Measurements from ENCODE around the gene RP9. TPM values are rescaled to one million over a fixed set of nuclear protein-coding genes. Genes with fewer than 3 reads are reported as not detected.

RP9 gene
- total RNA-seq, 1 donor from 2014 or later, result 21.2 TPM

GRCh38 chr7:33130184-33130583 is 21.0 kb upstream of the RP9 start:
- Mint-ChIP-seq H3K4me3 (peak overlapping the region; percentile 98), H3K36me3 (no peaks in the 10 kb centered on the region), H3K4me1 (ENCODE audit: unreplicated experiment) (peaks cover 16% of the 10 kb centered on the region), H3K27me3 (no peaks in the 10 kb centered on the region), H3K27ac (peak overlapping the region; percentile 91), H3K9me3 (no peaks in the 10 kb centered on the region)
- TF ChIP-seq, protein P1, sequence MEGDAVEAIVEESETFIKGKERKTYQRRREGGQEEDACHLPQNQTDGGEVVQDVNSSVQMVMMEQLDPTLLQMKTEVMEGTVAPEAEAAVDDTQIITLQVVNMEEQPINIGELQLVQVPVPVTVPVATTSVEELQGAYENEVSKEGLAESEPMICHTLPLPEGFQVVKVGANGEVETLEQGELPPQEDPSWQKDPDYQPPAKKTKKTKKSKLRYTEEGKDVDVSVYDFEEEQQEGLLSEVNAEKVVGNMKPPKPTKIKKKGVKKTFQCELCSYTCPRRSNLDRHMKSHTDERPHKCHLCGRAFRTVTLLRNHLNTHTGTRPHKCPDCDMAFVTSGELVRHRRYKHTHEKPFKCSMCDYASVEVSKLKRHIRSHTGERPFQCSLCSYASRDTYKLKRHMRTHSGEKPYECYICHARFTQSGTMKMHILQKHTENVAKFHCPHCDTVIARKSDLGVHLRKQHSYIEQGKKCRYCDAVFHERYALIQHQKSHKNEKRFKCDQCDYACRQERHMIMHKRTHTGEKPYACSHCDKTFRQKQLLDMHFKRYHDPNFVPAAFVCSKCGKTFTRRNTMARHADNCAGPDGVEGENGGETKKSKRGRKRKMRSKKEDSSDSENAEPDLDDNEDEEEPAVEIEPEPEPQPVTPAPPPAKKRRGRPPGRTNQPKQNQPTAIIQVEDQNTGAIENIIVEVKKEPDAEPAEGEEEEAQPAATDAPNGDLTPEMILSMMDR (conservative IDR thresholded peaks at IDR 0.05), result no peak
- no peak for DNase-seq (ENCODE audit: extremely low spot score, unreplicated experiment)

DNA sequence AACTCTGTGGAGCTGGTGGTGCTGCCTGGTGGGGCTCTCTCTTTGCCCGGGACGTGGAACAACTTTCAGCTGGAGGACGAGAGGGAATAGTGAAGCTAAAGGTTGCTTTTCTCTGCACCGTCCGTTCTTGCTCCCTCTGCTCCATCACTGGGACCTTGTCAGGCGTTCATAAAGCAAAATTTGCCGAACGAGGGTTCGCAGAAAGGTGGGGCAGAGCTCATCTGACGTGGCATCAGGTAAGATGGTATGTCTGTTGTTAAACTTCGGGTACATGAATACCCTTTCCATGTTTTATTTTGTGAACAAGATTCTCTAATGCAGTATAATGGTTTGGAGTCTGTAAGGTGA is 20.6 kb upstream of the RP9 start:
- no peaks in the 10 kb centered on the region for H3K36me3 Mint-ChIP-seq
- H3K9me3 Mint-ChIP-seq, result no peaks in the 10 kb centered on the region
- TF ChIP-seq, protein P1 (conservative IDR thresholded peaks at IDR 0.05), result no peak
- peak overlapping the region; percentile 91 for H3K27ac Mint-ChIP-seq
- peaks cover 16% of the 10 kb centered on the region for H3K4me1 Mint-ChIP-seq (ENCODE audit: unreplicated experiment)
- no peak for DNase-seq (ENCODE audit: extremely low spot score, unreplicated experiment)
- H3K27me3 Mint-ChIP-seq, result no peaks in the 10 kb centered on the region
- H3K4me3 Mint-ChIP-seq, result peak overlapping the region; percentile 98

- DNase-seq (ENCODE audit: extremely low spot score, unreplicated experiment), result peak; percentile 93
- peaks cover 16% of the 10 kb centered on the region for H3K4me1 Mint-ChIP-seq (ENCODE audit: unreplicated experiment)
- no peaks in the 10 kb centered on the region for H3K36me3 Mint-ChIP-seq
- no peaks in the 10 kb centered on the region for H3K9me3 Mint-ChIP-seq
- TF ChIP-seq, protein P1 (conservative IDR thresholded peaks at IDR 0.05), result peak; percentile 49
- H3K4me3 Mint-ChIP-seq, result peak within 1 kb of the TSS; percentile 98
- no peaks in the 10 kb centered on the region for H3K27me3 Mint-ChIP-seq
- peak within 1 kb of the TSS; percentile 91 for H3K27ac Mint-ChIP-seq
These were observed 20.0 kb upstream of the RP9 start, which contains the start of gene BBS9 for GRCh38 chr7:33128990-33129805. TSS of gene BBS9 (plus strand) at chr7:33129564. CDS start at chr7:33146253, 16,689 bp downstream.

- TF ChIP-seq, protein P1 (conservative IDR thresholded peaks at IDR 0.05), result no peak
- DNase-seq (ENCODE audit: extremely low spot score, unreplicated experiment), result no peak
- Mint-ChIP-seq H3K4me1 (ENCODE audit: unreplicated experiment) (peaks cover 16% of the 10 kb centered on the region), H3K4me3 (peak overlapping the region; percentile 98), H3K27me3 (no peaks in the 10 kb centered on the region), H3K9me3 (no peaks in the 10 kb centered on the region), H3K36me3 (no peaks in the 10 kb centered on the region), H3K27ac (peak overlapping the region; percentile 91)
These were observed 19.4 kb upstream of the RP9 start for GRCh38 chr7:33128631-33128989.

- Mint-ChIP-seq H3K27me3 (no peaks in the 10 kb centered on the region), H3K4me1 (ENCODE audit: unreplicated experiment) (peaks cover 15% of the 10 kb centered on the region), H3K9me3 (no peaks in the 10 kb centered on the region), H3K27ac (no peak overlapping the region), H3K36me3 (no peaks in the 10 kb centered on the region), H3K4me3 (no peak overlapping the region)
- no peak for DNase-seq (ENCODE audit: extremely low spot score, unreplicated experiment)
- TF ChIP-seq, protein P1 (conservative IDR thresholded peaks at IDR 0.05), result no peak
These were observed 17.9 kb upstream of the RP9 start for GRCh38 chr7:33127085-33127484.

All from type B pancreatic cell (in vitro differentiated cells).